ENCODE results near the gene IGFBPL1.

IGFBPL1 gene

DNA sequence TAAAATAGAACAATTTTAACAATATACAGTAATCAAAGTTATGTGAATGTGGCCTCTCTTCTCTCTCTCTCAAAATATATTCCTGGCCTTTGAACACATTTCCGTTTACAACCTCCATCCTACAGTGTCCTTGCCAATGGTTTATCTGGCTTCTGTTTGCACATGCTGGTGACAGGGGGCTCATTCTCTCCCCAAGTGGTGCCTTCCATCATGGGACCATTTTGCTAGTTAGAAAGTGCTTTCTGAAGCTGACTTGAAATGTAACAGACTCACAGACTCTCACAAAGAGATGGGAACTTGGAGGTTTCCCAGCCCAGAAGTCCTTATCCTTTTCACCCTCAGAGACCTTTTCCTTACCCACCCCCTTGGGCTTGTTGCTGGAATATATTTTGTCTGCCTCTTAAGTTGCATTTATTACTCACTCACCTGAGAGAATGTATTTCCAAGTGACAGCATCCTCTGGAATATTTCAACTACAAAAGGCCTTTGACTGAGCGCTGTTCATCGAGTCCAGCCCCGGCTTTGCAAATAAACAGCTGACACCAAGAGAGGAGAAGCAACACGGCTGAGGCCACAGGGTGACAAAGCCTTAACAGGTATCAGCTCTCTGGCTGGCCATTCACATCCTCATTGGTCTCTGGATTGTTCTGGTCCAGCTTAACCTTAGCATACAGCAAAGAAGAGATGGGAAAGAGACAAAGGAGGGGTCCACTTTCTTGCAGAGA is 49.2 kb downstream of the IGFBPL1 start:
- H3K27ac ChIP-seq: no peak overlapping the region
- H3K36me3 ChIP-seq (ENCODE audit: control insufficient read depth, insufficient read depth, low read length): no peaks in the 10 kb centered on the region
- H3K4me1 ChIP-seq: no peaks in the 10 kb centered on the region
- H3K4me2 ChIP-seq (ENCODE audit: low read length): no peak overlapping the region
- no peak overlapping the region for H3K9ac ChIP-seq
- TF ChIP-seq, protein P1, sequence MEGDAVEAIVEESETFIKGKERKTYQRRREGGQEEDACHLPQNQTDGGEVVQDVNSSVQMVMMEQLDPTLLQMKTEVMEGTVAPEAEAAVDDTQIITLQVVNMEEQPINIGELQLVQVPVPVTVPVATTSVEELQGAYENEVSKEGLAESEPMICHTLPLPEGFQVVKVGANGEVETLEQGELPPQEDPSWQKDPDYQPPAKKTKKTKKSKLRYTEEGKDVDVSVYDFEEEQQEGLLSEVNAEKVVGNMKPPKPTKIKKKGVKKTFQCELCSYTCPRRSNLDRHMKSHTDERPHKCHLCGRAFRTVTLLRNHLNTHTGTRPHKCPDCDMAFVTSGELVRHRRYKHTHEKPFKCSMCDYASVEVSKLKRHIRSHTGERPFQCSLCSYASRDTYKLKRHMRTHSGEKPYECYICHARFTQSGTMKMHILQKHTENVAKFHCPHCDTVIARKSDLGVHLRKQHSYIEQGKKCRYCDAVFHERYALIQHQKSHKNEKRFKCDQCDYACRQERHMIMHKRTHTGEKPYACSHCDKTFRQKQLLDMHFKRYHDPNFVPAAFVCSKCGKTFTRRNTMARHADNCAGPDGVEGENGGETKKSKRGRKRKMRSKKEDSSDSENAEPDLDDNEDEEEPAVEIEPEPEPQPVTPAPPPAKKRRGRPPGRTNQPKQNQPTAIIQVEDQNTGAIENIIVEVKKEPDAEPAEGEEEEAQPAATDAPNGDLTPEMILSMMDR (IDR thresholded peaks at IDR 0.05): no peak
- H3K27me3 ChIP-seq (ENCODE audit: control insufficient read depth, insufficient read depth, low read length): no peaks in the 10 kb centered on the region
- no peaks in the 10 kb centered on the region for H3K79me2 ChIP-seq
- H3K9me3 ChIP-seq (ENCODE audit: control insufficient read depth, low read length): no peaks in the 10 kb centered on the region
- H2AFZ ChIP-seq: no peak overlapping the region
- no peak overlapping the region for H3K4me3 ChIP-seq (ENCODE audit: low read depth, low read length)

DNA sequence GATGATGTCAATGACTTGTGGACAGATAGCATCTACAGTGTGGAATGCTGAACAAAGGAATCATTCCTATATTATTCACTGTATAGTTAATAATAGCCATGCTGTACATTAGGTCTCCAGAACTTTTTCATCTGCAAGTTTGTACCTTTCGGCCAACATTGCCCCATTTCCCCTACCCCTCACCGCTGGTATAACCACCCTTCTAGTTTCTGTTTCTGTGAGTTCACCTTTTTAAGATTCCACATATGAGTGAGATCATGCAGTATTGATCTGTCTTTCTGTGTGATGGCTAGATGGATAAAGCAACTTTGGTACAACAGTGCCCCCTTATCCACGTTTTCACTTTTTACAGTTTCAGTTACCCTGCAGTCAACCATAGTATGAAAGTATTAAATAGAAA is 50.6 kb downstream of the IGFBPL1 start:
- TF ChIP-seq, protein P1 (IDR thresholded peaks at IDR 0.05): no peak
- Histone ChIP-seq H3K27ac (no peak overlapping the region), H3K4me3 (ENCODE audit: low read depth, low read length) (no peak overlapping the region), H3K36me3 (ENCODE audit: control insufficient read depth, insufficient read depth, low read length) (no peaks in the 10 kb centered on the region), H3K79me2 (no peaks in the 10 kb centered on the region), H2AFZ (no peak overlapping the region), H3K27me3 (ENCODE audit: control insufficient read depth, insufficient read depth, low read length) (no peaks in the 10 kb centered on the region), H3K9ac (no peak overlapping the region), H3K4me2 (ENCODE audit: low read length) (no peak overlapping the region), H3K9me3 (ENCODE audit: control insufficient read depth, low read length) (no peaks in the 10 kb centered on the region), H3K4me1 (no peaks in the 10 kb centered on the region)

DNA sequence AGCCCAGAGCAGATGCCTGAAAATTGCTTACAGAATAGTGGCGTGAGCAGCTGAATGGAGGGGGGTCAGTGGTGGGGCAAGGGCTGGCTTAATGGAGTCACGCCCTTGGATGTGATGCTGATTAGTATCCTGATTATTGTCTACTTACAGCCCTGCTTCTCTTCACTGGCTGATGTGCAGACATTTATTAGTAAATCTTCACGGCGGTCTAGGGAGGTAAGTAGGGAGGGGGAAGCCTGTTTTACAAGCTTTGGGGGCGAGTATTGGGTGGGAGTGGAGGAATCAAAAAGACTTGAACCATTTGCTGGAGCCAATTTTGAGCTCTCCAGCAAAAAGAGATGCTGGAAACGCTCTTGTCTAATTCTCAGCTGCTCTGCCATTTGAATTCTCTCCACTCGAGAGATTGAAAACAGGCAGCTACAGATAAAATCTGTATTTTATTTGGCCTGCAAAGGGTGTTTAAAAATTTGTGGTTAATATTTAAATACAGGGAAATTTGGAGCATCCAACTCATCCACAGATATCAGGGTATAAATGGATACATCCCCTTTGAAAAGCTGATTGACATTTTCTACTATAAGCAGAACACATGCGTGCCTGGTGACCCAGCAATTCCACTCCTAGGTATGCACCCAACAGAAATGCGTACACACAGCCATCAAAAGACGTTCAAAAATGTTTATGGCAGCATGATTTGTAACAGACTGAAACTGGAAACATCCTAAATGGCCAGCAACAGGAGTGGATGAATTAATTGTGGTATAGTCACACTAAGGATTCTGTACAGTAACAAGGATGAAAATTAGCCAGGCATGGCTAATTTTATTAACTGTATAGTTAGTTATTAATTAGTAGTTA is 51.3 kb downstream of the IGFBPL1 start:
- Histone ChIP-seq H3K9ac (no peak overlapping the region), H3K4me3 (ENCODE audit: low read depth, low read length) (no peak overlapping the region), H3K9me3 (ENCODE audit: control insufficient read depth, low read length) (no peaks in the 10 kb centered on the region), H2AFZ (no peak overlapping the region), H3K27me3 (ENCODE audit: control insufficient read depth, insufficient read depth, low read length) (no peaks in the 10 kb centered on the region), H3K4me1 (no peaks in the 10 kb centered on the region), H3K79me2 (no peaks in the 10 kb centered on the region), H3K36me3 (ENCODE audit: control insufficient read depth, insufficient read depth, low read length) (no peaks in the 10 kb centered on the region), H3K4me2 (ENCODE audit: low read length) (no peak overlapping the region), H3K27ac (no peak overlapping the region)
- TF ChIP-seq, protein P1 (IDR thresholded peaks at IDR 0.05): no peak

DNA sequence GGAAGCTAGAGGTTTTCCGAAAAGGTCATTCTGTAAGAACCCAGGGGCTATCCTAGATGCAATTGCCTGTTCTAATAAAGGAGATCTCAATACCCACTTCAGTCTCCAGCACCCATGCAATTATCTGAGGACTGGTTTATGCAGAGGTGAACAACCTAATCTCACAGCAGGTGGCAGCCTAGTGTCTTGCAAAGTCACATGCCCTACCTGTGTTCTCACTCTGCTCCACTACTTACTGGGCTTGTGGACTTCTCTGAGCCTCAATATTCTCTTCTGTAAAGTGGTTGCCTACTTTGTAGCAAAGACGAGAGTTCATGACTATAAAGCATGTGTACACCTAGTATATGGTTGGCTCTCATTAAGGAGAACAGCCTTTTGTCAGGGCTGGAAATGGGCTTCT is 52.8 kb downstream of the IGFBPL1 start:
- no peak overlapping the region for H2AFZ ChIP-seq
- H3K36me3 ChIP-seq (ENCODE audit: control insufficient read depth, insufficient read depth, low read length): no peaks in the 10 kb centered on the region
- H3K4me1 ChIP-seq: no peaks in the 10 kb centered on the region
- no peak overlapping the region for H3K27ac ChIP-seq
- no peak overlapping the region for H3K9ac ChIP-seq
- H3K4me2 ChIP-seq (ENCODE audit: low read length): no peak overlapping the region
- TF ChIP-seq, protein P1 (IDR thresholded peaks at IDR 0.05): peak; percentile 39
- H3K79me2 ChIP-seq: no peaks in the 10 kb centered on the region
- no peak overlapping the region for H3K4me3 ChIP-seq (ENCODE audit: low read depth, low read length)
- no peaks in the 10 kb centered on the region for H3K9me3 ChIP-seq (ENCODE audit: control insufficient read depth, low read length)
- no peaks in the 10 kb centered on the region for H3K27me3 ChIP-seq (ENCODE audit: control insufficient read depth, insufficient read depth, low read length)

Data from parathyroid adenoma (tissue), 2 donors.